ENCODE results near the gene KIAA1549.

DNA sequence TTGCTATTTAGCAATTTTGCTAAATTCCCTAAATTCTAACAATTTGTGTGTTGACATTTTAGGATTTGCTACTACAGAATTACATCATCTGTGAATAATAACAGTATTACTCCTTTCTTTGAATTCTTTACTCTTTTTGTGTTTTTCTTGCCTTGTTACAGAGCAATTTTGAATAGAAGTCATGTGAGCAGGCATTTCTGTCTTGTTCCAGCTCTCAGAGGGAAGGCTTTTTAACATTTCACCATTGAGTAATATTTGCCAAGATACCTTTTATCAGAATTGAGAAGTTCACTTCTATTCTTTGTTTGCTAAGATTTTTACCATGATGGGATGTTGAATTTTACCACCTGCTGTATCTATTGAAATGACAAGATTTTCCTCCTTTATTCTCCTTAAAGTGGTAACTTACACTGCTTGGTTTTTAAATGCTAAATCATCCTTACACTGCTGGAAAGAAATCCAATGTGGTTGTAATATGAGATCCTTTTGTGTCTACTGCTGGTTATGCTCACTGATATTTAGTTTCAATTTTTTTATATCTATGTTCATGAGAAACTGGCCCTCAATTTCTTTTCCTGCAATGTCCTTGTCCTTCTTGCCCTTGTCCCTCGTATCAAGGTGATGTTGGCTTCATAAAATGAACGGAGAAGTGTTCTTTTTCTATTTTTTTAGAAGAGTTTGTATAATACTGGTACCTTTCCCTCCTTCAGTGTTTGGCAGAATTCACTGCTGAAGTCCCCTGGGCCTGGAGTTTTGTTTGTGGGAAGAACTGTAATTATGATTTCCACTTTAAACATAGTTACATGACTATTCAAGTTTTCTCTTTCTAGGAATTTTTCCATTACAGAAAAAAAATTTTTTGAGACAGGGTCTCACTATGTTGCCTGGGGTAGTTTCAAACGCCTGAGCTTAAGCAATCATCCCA lies 132.9 kb downstream of the KIAA1549 start:
- TF ChIP-seq, protein P1, sequence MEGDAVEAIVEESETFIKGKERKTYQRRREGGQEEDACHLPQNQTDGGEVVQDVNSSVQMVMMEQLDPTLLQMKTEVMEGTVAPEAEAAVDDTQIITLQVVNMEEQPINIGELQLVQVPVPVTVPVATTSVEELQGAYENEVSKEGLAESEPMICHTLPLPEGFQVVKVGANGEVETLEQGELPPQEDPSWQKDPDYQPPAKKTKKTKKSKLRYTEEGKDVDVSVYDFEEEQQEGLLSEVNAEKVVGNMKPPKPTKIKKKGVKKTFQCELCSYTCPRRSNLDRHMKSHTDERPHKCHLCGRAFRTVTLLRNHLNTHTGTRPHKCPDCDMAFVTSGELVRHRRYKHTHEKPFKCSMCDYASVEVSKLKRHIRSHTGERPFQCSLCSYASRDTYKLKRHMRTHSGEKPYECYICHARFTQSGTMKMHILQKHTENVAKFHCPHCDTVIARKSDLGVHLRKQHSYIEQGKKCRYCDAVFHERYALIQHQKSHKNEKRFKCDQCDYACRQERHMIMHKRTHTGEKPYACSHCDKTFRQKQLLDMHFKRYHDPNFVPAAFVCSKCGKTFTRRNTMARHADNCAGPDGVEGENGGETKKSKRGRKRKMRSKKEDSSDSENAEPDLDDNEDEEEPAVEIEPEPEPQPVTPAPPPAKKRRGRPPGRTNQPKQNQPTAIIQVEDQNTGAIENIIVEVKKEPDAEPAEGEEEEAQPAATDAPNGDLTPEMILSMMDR (IDR thresholded peaks at IDR 0.05): no peak
- no peak for TF ChIP-seq POLR2A (IDR thresholded peaks at IDR 0.05)

Data from testis (tissue), 2 donors.